Vagina (tissue), 2 donors: ENCODE results near the gene FGF2. TPM values are rescaled to one million over a fixed set of nuclear protein-coding genes. Genes with fewer than 3 reads are reported as not detected.

Experiments used
- DNase-seq, 2 donors: peaks; one replicate each; pipeline ENCODE4 v3.0.0-alpha.2; 2017; ENCODE audit errors: extremely low spot score in 2 of 2
- H3K27ac ChIP-seq: fragments of 200-600 bp; sonication (generic); one replicate; pipeline ENCODE4 v1.5.1; 2019
- H3K27me3 ChIP-seq: fragments of 200-600 bp; sonication (generic); one replicate; pipeline ENCODE4 v1.5.1; 2019
- H3K36me3 ChIP-seq, 2 donors: fragments of 200-600 bp; sonication (generic); one replicate each; pipeline ENCODE4 v1.5.1; 2017 to 2019
- H3K4me1 ChIP-seq: fragments of 200-600 bp; sonication (generic); one replicate; pipeline ENCODE4 v1.5.1; 2019
- H3K4me3 ChIP-seq, 2 donors: fragments of 200-600 bp; sonication (generic); 1 replicate in 1 of 2; 2 replicates in 1 of 2; pipeline ENCODE4 v1.5.1; 2016 to 2019
- H3K9me3 ChIP-seq: fragments of 200-600 bp; sonication (generic); one replicate; pipeline ENCODE4 v1.5.1; 2019
- POLR2A ChIP-seq, 2 donors: fragments of 450-650 bp; IDR thresholded peaks; one replicate each; pipeline ENCODE4 v1.6.1; 2017; ENCODE audit warnings: antibody characterized with exemption in 2 of 2, mild to moderate bottlenecking in 2 of 2, moderate library complexity in 2 of 2
- POLR2AphosphoS5 ChIP-seq, 2 donors: sonication (generic); formaldehyde crosslinking; IDR thresholded peaks; one replicate each; pipeline ENCODE4 v1.9.0; 2017; ENCODE audit warnings: antibody characterized with exemption in 2 of 2, mild to moderate bottlenecking in 2 of 2, low read depth in 1 of 2; ENCODE audit not compliant: insufficient read depth in 1 of 2
- intact Hi-C: fragments of 100-400 bp; cut with DNase I; formaldehyde crosslinking; loops from one replicate; pipeline ENCODE4 v1.15.1; 2023
- total RNA-seq: library from RNA; depleted of rRNA; stranded (reverse); fragments of >200 nt; gene quantifications from one replicate; pipeline ENCODE4 v1.2.3, GENCODE V29; 2016
- TF ChIP-seq, protein P1 (sequence below), 3 experiments: fragments of 450-650 bp in 2 of 3; fragments of 200-600 bp in 1 of 3; sonication (generic) in 1 of 3; IDR thresholded peaks; one replicate each; pipeline ENCODE4 v1.5.1; 2017 to 2019; ENCODE audit warnings: antibody characterized with exemption in 3 of 3, mild to moderate bottlenecking in 2 of 3, moderate library complexity in 2 of 3

FGF2 gene
- total RNA-seq, 1 donor from 2014 or later: 12.0 TPM

DNA sequence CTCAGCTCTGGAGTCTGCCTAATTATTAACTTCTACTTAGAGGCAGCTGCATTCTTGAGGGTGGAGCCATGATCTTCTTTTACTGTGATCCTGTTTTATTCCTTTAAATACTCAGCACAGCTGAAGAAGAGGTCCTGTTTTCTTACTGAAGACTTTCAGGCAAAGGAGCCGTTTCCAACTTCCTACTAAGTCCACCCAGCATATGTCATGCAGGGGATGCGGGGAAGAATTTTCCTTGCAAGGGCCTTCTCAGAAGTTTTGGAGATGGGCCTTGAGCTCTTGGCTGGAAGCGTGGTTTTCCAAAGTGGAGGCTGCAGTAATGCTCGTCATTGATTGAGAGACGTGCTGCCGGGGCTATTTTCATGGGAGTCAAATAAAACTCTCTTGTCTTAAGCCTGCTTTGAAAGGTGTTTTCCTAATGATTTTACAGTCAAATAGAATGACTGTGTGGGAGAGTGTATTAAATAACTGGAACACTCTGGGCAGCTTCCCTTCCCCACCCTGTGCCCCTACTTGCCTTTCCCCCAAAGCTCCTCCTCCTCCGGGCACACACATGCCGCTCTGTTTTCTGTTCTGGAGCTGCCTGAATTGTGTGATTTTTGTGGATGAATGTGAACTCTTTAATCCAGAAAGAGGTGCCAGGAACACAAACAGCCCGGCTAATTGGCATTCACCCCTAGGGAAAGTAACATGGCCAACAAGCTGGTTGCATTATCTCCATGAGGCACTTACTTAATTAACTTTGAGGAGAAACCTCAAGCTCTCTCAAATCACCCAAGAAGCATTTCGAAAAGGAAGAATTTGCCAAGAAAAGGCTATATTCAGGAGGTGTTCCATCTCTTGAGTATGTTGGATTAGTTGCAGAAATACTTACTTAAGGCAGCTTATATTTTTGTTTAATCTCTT, 28.1 kb downstream of the FGF2 start:
- H3K27me3 ChIP-seq: no peaks in the 10 kb centered on the region
- DNase-seq: no peak
- intact Hi-C loops: no loop called here
- TF ChIP-seq POLR2A (IDR thresholded peaks at IDR 0.05) (no peak), POLR2AphosphoS5 (IDR thresholded peaks at IDR 0.05; ENCODE audit: insufficient read depth in 1 of 2, low read depth in 1 of 2) (no peak)
- TF ChIP-seq, protein P1, sequence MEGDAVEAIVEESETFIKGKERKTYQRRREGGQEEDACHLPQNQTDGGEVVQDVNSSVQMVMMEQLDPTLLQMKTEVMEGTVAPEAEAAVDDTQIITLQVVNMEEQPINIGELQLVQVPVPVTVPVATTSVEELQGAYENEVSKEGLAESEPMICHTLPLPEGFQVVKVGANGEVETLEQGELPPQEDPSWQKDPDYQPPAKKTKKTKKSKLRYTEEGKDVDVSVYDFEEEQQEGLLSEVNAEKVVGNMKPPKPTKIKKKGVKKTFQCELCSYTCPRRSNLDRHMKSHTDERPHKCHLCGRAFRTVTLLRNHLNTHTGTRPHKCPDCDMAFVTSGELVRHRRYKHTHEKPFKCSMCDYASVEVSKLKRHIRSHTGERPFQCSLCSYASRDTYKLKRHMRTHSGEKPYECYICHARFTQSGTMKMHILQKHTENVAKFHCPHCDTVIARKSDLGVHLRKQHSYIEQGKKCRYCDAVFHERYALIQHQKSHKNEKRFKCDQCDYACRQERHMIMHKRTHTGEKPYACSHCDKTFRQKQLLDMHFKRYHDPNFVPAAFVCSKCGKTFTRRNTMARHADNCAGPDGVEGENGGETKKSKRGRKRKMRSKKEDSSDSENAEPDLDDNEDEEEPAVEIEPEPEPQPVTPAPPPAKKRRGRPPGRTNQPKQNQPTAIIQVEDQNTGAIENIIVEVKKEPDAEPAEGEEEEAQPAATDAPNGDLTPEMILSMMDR (IDR thresholded peaks at IDR 0.05): no peak
- peak overlapping the region; percentile 1 to 24 for H3K4me3 ChIP-seq
- no peaks in the 10 kb centered on the region for H3K36me3 ChIP-seq
- H3K4me1 ChIP-seq: peaks cover 37% of the 10 kb centered on the region
- peak overlapping the region; percentile 65 for H3K27ac ChIP-seq
- no peaks in the 10 kb centered on the region for H3K9me3 ChIP-seq

DNA sequence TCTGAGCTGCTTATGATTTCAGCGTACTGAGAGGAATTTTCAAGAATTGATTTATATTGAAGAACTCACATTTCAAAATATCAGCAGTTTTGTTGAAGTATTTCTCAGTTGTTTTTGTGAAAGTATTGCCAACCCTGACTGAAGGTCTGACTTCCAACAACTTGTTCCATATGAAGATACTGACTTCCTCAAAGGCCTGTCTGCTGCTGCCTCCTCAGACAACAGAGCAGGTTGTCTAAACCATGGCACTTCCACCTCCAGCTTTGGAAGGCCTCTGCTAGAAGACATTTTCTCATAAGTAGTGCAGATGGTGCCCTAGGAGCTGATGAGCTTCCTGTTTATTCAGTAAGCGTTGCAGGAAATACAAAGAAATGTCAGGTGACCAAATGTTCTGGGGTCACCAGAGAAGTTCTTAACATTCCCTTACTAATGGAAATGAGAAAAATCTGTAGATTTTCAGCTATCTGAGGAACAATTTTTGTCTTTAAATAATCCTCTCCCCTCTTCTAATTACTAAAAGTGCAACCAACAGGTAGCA, 28.8 kb downstream of the FGF2 start:
- Histone ChIP-seq H3K27me3 (no peaks in the 10 kb centered on the region), H3K27ac (peak overlapping the region; percentile 65), H3K4me3 (peak overlapping the region in 1 of 2 donors; percentile 24), H3K36me3 (no peaks in the 10 kb centered on the region), H3K4me1 (peaks cover 37% of the 10 kb centered on the region), H3K9me3 (no peaks in the 10 kb centered on the region)
- intact Hi-C loops: no loop called here
- TF ChIP-seq POLR2AphosphoS5 (IDR thresholded peaks at IDR 0.05; ENCODE audit: insufficient read depth in 1 of 2, low read depth in 1 of 2): no peak
- no peak for TF ChIP-seq POLR2A (IDR thresholded peaks at IDR 0.05)
- TF ChIP-seq, protein P1 (IDR thresholded peaks at IDR 0.05): no peak
- DNase-seq: no peak

DNA sequence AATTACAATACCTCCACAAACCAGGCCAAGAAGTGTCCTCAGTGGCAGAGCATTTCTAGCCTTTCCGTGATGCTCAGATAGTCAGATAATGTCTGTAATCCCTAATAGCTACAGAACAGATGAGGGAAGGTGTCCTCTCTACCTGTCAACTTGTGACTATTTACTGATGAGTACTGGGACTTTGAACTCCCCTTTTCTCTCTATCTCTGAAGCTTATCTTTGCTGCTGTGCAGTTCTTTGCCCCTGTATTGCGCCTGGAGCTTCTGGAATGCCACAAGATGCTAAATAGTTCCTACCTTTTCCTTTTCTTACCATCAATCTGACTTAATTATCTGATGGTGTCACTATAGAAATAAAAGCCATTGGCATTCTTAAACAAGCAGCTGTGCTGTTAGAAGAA, 30.5 kb downstream of the FGF2 start:
- H3K4me1 ChIP-seq: peaks cover 42% of the 10 kb centered on the region
- no peak overlapping the region for H3K4me3 ChIP-seq
- no peak overlapping the region for H3K27ac ChIP-seq
- intact Hi-C loops: no loop called here
- no peaks in the 10 kb centered on the region for H3K36me3 ChIP-seq
- H3K27me3 ChIP-seq: no peaks in the 10 kb centered on the region
- no peak for TF ChIP-seq POLR2AphosphoS5 (IDR thresholded peaks at IDR 0.05; ENCODE audit: insufficient read depth in 1 of 2, low read depth in 1 of 2)
- no peak for TF ChIP-seq POLR2A (IDR thresholded peaks at IDR 0.05)
- TF ChIP-seq, protein P1 (IDR thresholded peaks at IDR 0.05): no peak
- no peaks in the 10 kb centered on the region for H3K9me3 ChIP-seq
- DNase-seq: no peak

DNA sequence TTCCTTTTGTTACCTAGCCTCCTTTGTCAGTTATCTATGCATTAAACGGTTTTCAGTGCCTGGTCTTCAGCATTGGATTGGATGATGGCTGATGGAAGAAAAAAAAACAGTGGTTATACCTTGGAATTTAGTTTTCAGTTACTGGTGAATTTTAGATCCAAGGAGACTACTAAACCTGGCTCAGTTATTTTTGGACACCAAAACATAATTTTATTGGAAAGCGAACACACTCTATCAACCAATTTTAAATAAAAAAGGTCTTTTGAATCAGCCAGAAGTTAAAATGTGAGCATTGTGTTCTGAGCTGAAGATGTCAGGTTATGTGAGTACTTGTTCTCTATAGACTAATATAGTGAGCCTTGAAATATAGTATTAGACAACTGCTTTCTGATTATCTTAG, 32.1 kb downstream of the FGF2 start:
- H3K27me3 ChIP-seq: no peaks in the 10 kb centered on the region
- no peaks in the 10 kb centered on the region for H3K36me3 ChIP-seq
- peaks cover 39% of the 10 kb centered on the region for H3K4me1 ChIP-seq
- H3K9me3 ChIP-seq: no peaks in the 10 kb centered on the region
- no peak for DNase-seq
- intact Hi-C loops: no loop called here
- no peak overlapping the region for H3K4me3 ChIP-seq
- TF ChIP-seq, protein P1 (IDR thresholded peaks at IDR 0.05): no peak
- no peak for TF ChIP-seq POLR2AphosphoS5 (IDR thresholded peaks at IDR 0.05; ENCODE audit: insufficient read depth in 1 of 2, low read depth in 1 of 2)
- TF ChIP-seq POLR2A (IDR thresholded peaks at IDR 0.05): no peak
- no peak overlapping the region for H3K27ac ChIP-seq
